GM18951 (cell line): ENCODE data around the gene STAT1.

Experiments
- POLR2A ChIP-seq: IDR thresholded peaks from 4 replicates; pipeline ENCODE4 v1.6.1; 2011; ENCODE audit warnings: mild to moderate bottlenecking; ENCODE audit not compliant: insufficient read length, insufficient read depth; ENCODE audit errors: extremely low read depth
- in situ Hi-C: fragments of 300-500 bp; cut with MboI; formaldehyde crosslinking; loops from one replicate; pipeline ENCODE4 v1.12.0; 2022; ENCODE audit warnings: low sequenced_read_pairs, mixed read lengths, inconsistent platforms; ENCODE audit not compliant: unreplicated experiment

STAT1 gene

DNA sequence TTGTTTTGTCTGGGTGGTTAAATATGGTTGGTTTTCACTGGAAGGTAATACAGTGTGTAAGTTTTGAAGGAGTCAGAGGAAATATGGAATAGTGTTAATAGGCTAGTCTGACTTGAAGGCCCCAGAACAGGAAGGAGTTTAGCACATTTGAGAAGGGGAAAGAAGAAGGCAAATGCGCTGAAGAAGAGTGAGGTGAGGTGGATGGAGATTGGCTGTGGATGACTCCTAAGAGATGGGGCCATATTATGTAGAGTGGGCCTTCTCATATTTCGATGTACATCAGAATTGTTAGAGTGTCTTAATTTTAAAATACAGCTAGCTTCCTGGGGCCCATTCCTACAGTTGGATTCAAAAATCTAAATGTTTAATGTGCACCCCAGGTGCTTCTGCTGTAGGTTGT, 72.4 kb downstream of the STAT1 start:
- in situ Hi-C loops: no loop called here
- TF ChIP-seq POLR2A: no peak

DNA sequence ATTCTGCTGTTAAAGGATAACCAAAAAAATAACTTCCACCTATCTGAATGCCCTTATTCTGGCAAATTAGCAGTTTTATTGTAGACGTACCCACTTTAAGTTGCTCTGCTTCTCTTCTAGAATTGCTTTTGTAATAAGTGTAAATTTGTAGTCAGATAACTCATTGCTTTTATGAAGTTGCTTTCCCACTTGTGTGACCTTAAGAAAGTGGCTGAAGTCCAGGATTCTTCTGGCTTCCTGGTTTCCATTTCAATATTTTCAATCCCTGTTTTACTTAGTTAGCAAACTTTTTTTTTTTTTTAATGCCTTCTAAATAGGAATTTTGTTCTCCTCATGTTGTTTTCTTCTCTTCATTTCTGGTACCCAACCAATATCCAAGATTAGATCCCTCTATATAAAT, 73.5 kb downstream of the STAT1 start:
- no peak for TF ChIP-seq POLR2A
- in situ Hi-C loops: no loop called here

DNA sequence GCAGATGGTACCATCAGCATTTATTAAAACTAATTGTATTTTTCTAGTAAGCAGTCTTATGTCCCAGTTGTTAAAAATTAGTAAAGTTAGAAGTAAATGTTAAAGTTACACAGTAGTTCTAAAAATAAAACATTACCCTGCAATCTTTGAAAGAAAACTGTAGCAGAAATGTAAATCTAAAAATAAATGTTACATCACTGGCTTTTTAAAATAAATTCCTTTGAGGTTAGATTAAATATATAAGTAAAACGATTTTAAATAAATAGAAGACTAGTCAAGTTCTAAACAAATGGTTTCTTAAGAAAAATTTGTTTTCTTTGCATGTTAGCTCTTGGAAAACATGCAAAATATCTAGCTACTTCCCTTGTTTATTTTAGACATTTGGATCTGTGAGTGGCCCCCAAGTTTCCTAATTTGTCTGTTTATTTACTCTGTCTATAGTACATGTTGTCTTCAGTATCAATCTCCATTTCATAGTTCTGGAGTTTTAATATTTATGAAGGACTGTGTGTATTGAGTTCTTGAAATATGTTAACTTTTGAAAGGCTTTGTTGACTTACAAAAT, 75.1 kb downstream of the STAT1 start:
- no peak for TF ChIP-seq POLR2A
- in situ Hi-C loops: no loop called here

DNA sequence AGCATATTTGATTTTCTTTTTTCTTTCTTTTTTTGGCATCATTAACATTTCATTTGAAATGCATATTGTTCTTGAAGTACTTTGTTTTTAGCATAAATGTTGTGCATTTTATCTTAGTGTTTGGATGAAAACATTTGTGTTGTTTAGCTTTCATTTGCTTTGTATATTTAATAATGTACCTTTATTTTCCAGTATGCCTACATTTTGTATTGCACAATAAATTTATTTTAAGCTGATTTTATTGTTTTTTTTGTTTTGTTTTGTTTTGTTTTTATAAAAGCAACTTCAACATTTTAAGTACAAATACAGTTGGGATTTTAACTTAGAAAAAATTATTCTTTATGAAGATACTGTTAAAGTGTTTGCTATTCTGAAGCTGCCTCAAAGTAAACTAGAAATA, 78.9 kb downstream of the STAT1 start:
- in situ Hi-C loops: no loop called here
- TF ChIP-seq POLR2A: no peak

DNA sequence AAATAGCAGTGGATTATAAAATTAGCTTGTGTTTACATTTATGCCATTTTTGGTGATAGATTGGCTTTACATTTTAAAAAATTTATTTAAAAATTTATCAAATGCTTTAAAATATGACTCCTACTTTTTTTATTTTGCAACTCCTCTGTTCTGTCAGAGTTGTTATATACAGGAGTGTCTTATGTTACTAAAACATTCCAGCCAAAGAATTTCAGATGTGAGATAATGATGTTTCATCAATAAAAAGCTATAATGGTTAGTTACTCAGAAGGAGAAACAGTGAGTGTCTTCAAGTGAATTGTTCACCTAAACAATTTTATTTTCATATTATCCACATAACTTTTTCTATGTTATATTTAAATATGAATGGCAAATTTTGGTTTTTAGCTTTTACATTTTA, 80.6 kb downstream of the STAT1 start:
- no peak for TF ChIP-seq POLR2A
- in situ Hi-C loops: no loop called here

DNA sequence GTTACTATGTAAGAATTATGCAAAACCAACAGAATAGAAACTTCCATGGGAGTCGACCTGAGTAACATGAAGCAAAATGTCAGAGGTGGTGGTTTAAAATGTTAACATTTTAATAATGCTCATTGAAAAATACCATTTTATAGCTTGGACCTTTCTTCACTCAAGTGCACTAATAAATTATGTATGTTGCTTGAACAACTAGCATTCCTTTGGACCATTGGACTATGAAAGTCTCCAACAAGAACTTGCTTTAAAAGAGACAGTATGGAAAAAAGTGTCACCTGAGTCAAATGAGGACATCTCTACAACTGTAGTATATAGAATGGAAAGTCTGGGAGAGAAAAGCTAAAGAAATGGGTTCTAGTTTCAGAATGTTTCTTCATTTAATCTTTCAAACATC, 81.5 kb downstream of the STAT1 start:
- no peak for TF ChIP-seq POLR2A
- in situ Hi-C loops: no loop called here

DNA sequence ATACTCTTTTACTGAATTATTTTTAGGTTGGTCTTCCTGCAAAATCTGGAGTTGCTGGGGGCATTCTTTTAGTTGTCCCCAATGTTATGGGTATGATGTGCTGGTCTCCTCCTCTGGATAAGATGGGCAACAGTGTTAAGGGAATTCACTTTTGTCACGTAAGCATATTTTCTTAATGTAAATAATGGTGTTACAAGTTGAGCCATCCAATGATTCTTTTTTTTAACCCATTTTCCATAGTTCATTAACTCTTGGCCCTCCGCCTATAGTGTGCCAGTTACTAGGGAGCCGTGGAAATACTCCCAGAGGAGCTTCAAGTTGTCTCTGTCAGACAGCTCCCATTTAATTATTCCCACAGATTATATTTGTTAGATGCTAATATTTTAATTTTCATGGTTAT, 83.6 kb downstream of the STAT1 start:
- TF ChIP-seq POLR2A: no peak

DNA sequence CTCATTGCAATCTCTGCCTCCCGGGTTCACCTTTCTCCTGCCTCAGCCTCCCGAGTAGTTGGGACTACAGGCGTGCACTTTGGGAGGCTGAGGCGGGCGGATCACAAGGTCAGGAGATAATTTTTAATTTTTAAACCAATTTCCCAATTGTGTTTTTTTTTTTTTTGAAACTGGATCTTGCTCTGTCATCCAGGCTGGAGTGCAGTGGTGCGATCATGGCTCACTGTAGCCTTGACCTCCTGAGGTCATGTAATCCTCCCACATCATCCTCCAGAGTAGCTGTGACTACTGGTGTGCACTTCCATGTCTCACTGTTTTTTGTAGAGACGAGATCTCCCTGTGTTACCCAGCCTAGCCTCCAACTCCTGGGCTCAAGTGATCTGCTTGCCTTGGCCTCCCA, 84.1 kb downstream of the STAT1 start:
- in situ Hi-C loops: no loop called here

More for the DNA sequence above, 83.6 kb downstream of the STAT1 start:
- in situ Hi-C loops: no loop called here

DNA sequence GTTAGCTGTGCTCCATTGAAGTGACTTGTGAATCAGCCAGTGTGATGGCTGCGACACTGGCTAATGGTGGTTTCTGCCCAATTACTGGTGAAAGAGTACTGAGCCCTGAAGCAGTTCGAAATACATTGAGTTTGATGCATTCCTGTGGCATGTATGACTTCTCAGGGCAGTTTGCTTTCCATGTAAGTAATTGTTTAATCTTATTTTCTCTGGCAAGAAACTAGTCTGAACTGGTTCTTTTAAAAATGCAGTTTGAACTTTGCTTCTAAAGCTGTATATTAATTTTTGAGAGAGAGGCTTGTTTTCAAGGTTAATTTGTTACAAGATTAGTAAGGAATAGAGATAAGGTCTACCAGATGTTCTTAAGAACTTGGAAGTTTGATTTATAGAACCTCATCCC, 86.7 kb downstream of the STAT1 start:
- no peak for TF ChIP-seq POLR2A
- in situ Hi-C loops: no loop called here

More for the DNA sequence above, 84.1 kb downstream of the STAT1 start:
- TF ChIP-seq POLR2A: no peak

DNA sequence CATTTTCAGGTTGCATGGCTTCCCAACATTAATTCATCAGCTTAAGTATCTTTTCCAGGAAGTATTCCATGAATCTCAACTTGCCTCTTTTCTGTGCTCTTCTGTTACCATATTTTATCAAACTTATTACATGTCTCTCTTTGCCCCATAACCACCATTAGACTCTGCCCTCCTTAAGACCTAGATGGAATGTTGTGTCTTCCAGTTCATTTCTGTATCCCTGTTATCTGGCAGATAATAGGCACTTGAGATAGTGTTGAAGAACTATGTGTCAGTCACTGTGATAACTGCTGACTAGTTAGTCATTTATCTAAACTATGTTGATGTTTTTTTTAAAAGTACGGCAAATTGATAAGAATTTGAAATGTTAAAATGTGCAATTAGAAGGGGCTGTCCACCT, 91.6 kb downstream of the STAT1 start:
- TF ChIP-seq POLR2A: no peak
- in situ Hi-C loops: no loop called here

DNA sequence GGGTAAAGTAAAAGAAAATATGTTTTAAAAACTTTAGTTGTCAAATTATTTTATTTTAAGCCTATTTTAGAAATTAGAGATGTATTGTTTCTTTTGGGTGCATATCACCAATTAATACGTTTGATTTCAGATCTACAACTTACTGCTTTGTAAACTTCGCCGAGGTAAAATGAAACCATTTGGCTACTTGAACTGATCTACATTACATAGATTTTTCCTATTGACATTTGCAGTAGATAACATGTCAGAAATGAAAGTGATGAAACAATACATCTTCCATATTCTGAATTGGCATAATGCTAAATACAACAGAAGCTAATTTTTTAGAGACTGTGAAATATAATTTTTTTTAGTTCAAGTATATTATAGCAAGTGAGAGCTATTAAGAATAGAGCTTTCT, 93.9 kb downstream of the STAT1 start:
- in situ Hi-C loops: no loop called here
- no peak for TF ChIP-seq POLR2A
